ENCODE results near the gene EMB.
"Not testable (repeated sequence)": the region's sequence is repeated elsewhere in the genome, so short reads cannot be mapped to it uniquely, and the experiment has no call there.

GRCh38 chr5:50478790-50479189 lies 37.7 kb upstream of the EMB start:
- TF ChIP-seq, protein P1, sequence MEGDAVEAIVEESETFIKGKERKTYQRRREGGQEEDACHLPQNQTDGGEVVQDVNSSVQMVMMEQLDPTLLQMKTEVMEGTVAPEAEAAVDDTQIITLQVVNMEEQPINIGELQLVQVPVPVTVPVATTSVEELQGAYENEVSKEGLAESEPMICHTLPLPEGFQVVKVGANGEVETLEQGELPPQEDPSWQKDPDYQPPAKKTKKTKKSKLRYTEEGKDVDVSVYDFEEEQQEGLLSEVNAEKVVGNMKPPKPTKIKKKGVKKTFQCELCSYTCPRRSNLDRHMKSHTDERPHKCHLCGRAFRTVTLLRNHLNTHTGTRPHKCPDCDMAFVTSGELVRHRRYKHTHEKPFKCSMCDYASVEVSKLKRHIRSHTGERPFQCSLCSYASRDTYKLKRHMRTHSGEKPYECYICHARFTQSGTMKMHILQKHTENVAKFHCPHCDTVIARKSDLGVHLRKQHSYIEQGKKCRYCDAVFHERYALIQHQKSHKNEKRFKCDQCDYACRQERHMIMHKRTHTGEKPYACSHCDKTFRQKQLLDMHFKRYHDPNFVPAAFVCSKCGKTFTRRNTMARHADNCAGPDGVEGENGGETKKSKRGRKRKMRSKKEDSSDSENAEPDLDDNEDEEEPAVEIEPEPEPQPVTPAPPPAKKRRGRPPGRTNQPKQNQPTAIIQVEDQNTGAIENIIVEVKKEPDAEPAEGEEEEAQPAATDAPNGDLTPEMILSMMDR (conservative IDR thresholded peaks at IDR 0.05), result not testable (repeated sequence)
- not testable (repeated sequence) for TF ChIP-seq EZH2 (IDR thresholded peaks at IDR 0.05; ENCODE audit: low read depth)
